Fibroblast of mammary gland (primary cell): Measurements from ENCODE around the gene SPAG5.

Experiments used
- DNase-seq: peaks from one replicate; pipeline ENCODE4 v3.0.0-alpha.2; 2010; ENCODE audit warnings: low read depth
- H3K4me3 ChIP-seq: 2 replicates; pipeline ENCODE4 v1.5.1; 2011; ENCODE audit warnings: low read depth, mild to moderate bottlenecking, low read length, moderate library complexity; ENCODE audit not compliant: control insufficient read depth
- CTCF ChIP-seq: conservative IDR thresholded peaks from 2 replicates; pipeline ENCODE4 v1.5.1; 2011; ENCODE audit warnings: low read depth, low read length, inconsistent platforms; ENCODE audit not compliant: control insufficient read depth, insufficient read depth

Gene SPAG5

GRCh38 chr17:28555022-28555421, 43.8 kb downstream of the SPAG5 start:
- TF ChIP-seq CTCF, result no peak
- DNase-seq, result no peak
- H3K4me3 ChIP-seq, result no peak overlapping the region

GRCh38 chr17:28554565-28554964, 44.3 kb downstream of the SPAG5 start:
- no peak overlapping the region for H3K4me3 ChIP-seq
- DNase-seq, result no peak
- no peak for TF ChIP-seq CTCF

GRCh38 chr17:28553000-28553505, 45.8 kb downstream of the SPAG5 start:
- no peak for TF ChIP-seq CTCF
- no peak overlapping the region for H3K4me3 ChIP-seq
- no peak for DNase-seq

GRCh38 chr17:28552176-28552999, 46.4 kb downstream of the SPAG5 start, which contains the start of gene UNC119:
Gene UNC119 (minus strand): TSS chr17:28552624. CDS start chr17:28552557, 67 bp downstream.
- H3K4me3 ChIP-seq, result peak within 1 kb of the TSS; percentile 57
- TF ChIP-seq CTCF, result no peak
- DNase-seq, result peak; percentile 37

- H3K4me3 ChIP-seq, result peak overlapping the region; percentile 57
- no peak for DNase-seq
- no peak for TF ChIP-seq CTCF
Measured at GRCh38 chr17:28551421-28552175, 47.2 kb downstream of the SPAG5 start.

GRCh38 chr17:28550858-28551257, 48.0 kb downstream of the SPAG5 start:
- no peak overlapping the region for H3K4me3 ChIP-seq
- no peak for TF ChIP-seq CTCF
- DNase-seq, result no peak
